Activated CD8-positive, alpha-beta T cell treated with anti-CD3 and anti-CD28 coated beads for 36 hours (primary cell): Measurements from ENCODE around the gene WNT10A. TPM values are rescaled to one million over a fixed set of nuclear protein-coding genes. Genes with fewer than 3 reads are reported as not detected.

Experiments
- ATAC-seq: fragments of 200-7000 bp; cut with Tn5 transposase; one replicate; pipeline ENCODE4 v1.10.0; 2021; ENCODE audit warnings: mild to moderate bottlenecking, moderate library complexity
- CTCF ChIA-PET: fragments of 350-600 bp; sonication (Branson Sonifier 250); formaldehyde crosslinking; loops from one replicate; lab custom pipeline; 2021; ENCODE audit warnings: antibody characterized with exemption; lab: Charles Lee
- POLR2A ChIA-PET: fragments of 350-600 bp; sonication (Branson Sonifier 250); formaldehyde crosslinking; loops from one replicate; lab custom pipeline; 2021; ENCODE audit warnings: antibody characterized with exemption; lab: Charles Lee
- DNase-seq: peaks from one replicate; pipeline ENCODE4 v3.0.0-alpha.2; 2020
- H3K27ac Mint-ChIP-seq: one replicate; pipeline ENCODE4 v1.8.0; 2021; ENCODE audit warnings: mild to moderate bottlenecking, mixed read lengths
- H3K27me3 Mint-ChIP-seq: one replicate; pipeline ENCODE4 v1.8.0; 2021; ENCODE audit warnings: mixed read lengths
- H3K36me3 Mint-ChIP-seq: one replicate; pipeline ENCODE4 v1.8.0; 2021; ENCODE audit warnings: low read depth, mixed read lengths
- H3K4me1 Mint-ChIP-seq: one replicate; pipeline ENCODE4 v1.8.0; 2021; ENCODE audit warnings: low read depth, mixed read lengths
- H3K4me3 Mint-ChIP-seq: one replicate; pipeline ENCODE4 v1.8.0; 2021; ENCODE audit warnings: mild to moderate bottlenecking, moderate library complexity, mixed read lengths
- H3K9me3 Mint-ChIP-seq: one replicate; pipeline ENCODE4 v1.8.0; 2021; ENCODE audit warnings: mixed read lengths
- CTCF ChIP-seq: fragments of 200-600 bp; IDR thresholded peaks from one replicate; pipeline ENCODE4 v1.8.0; 2022; ENCODE audit warnings: antibody characterized with exemption, mild to moderate bottlenecking
- intact Hi-C: fragments of 100-400 bp; cut with micrococcal nuclease; formaldehyde crosslinking; loops from one replicate; pipeline ENCODE4 v1.10.0; 2022
- total RNA-seq, 2 experiments: library from RNA; stranded (reverse); gene quantifications; one replicate each; pipeline ENCODE4 v1.2.3, GENCODE V29; 2021

Gene WNT10A
- total RNA-seq, 2 experiments from 2014 or later = 27.9 to 29.2 TPM

GRCh38 chr2:218881744-218882460 is 1.2 kb downstream of the WNT10A start:
- H3K27me3 Mint-ChIP-seq = peaks cover 12% of the 10 kb centered on the region
- no peak for ATAC-seq
- no peak overlapping the region for H3K27ac Mint-ChIP-seq
- CTCF ChIA-PET = interaction anchor here (1.0 to 23.0 kb wide), 4 partner anchors 8 to 99 kb away, joined by 3 to 1101 read pairs (median 12); no protein-coding TSS in a partner anchor
- H3K4me1 Mint-ChIP-seq = peaks cover 61% of the 10 kb centered on the region
- TF ChIP-seq CTCF = no peak
- peaks cover 15% of the 10 kb centered on the region for H3K36me3 Mint-ChIP-seq
- peak overlapping the region; percentile 61 for H3K4me3 Mint-ChIP-seq
- H3K9me3 Mint-ChIP-seq = no peaks in the 10 kb centered on the region
- intact Hi-C loops = no loop called here
- POLR2A ChIA-PET = interaction anchor here (0.6 to 16.8 kb wide), 3 partner anchors 13 to 171 kb away, joined by 3 to 284 read pairs (median 3); partner anchors contain the start of gene TTLL4
- DNase-seq = no peak

DNA sequence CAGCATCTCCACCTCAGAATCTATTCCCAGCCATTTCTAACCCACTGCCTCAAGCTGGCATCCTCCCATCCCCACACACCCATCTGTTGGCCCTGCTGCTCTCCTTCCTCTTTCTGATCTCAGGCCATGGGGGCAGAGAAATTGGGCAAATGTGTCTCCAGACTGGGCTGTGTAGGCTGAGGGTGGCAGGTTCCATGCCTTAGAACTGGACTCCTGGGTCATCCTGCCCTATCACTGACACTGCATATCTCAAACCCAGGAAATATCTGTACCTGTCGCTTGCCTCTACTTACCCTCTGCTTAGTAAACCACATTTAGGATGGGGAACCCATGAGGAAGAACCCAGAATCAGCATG is 1.8 kb downstream of the WNT10A start:
- Mint-ChIP-seq H3K27me3 (peaks cover 12% of the 10 kb centered on the region), H3K27ac (no peak overlapping the region), H3K4me1 (peaks cover 55% of the 10 kb centered on the region), H3K36me3 (peaks cover 15% of the 10 kb centered on the region), H3K9me3 (no peaks in the 10 kb centered on the region), H3K4me3 (peak overlapping the region; percentile 61)
- no peak for TF ChIP-seq CTCF
- intact Hi-C loops = no loop called here
- CTCF ChIA-PET = interaction anchor here (1.0 to 23.0 kb wide), 3 partner anchors 9 to 30 kb away, joined by 3 to 1101 read pairs (median 7); no protein-coding TSS in a partner anchor
- DNase-seq = no peak
- no peak for ATAC-seq
- POLR2A ChIA-PET = interaction anchor here (1.0 to 16.8 kb wide), 2 partner anchors 13 to 172 kb away, joined by 3 to 284 read pairs; partner anchors contain the start of gene TTLL4

DNA sequence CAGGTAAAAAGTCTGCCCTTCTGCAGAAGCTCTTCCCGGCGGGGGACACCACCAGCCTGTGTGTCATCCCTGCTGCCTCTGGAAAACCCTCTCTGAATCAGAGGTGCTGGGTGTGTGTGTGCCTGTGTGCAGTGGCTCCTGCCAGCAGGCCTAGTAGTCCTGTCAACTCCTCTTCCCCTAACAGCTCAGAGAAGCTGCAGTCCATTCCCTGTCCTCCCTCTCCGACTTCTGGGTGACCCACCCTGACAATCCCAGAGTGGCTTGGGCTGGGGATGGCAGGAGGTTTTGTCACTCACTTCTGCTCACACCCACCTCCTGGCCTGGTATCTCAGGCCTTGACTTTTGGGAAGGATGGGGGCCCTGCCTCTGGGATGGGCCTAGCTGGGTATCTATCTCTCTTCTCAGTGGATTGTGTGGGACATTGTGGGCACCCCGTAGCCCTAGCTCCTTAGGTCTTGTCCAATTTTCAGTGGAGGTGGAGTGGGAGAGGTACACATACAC is 2.3 kb downstream of the WNT10A start:
- Mint-ChIP-seq H3K4me1 (peaks cover 55% of the 10 kb centered on the region), H3K27me3 (peaks cover 12% of the 10 kb centered on the region), H3K27ac (peak overlapping the region; percentile 47), H3K9me3 (no peaks in the 10 kb centered on the region), H3K4me3 (peak overlapping the region; percentile 61), H3K36me3 (peaks cover 15% of the 10 kb centered on the region)
- no peak for ATAC-seq
- ChIA-PET POLR2A (interaction anchor here (1.0 to 16.8 kb wide), 2 partner anchors 12 to 172 kb away, joined by 3 to 284 read pairs; partner anchors contain the start of gene TTLL4), CTCF (interaction anchor here (1.0 to 23.0 kb wide), 3 partner anchors 9 to 31 kb away, joined by 3 to 1101 read pairs (median 7); no protein-coding TSS in a partner anchor)
- intact Hi-C loops = no loop called here
- no peak for TF ChIP-seq CTCF
- peak; percentile 34 for DNase-seq

DNA sequence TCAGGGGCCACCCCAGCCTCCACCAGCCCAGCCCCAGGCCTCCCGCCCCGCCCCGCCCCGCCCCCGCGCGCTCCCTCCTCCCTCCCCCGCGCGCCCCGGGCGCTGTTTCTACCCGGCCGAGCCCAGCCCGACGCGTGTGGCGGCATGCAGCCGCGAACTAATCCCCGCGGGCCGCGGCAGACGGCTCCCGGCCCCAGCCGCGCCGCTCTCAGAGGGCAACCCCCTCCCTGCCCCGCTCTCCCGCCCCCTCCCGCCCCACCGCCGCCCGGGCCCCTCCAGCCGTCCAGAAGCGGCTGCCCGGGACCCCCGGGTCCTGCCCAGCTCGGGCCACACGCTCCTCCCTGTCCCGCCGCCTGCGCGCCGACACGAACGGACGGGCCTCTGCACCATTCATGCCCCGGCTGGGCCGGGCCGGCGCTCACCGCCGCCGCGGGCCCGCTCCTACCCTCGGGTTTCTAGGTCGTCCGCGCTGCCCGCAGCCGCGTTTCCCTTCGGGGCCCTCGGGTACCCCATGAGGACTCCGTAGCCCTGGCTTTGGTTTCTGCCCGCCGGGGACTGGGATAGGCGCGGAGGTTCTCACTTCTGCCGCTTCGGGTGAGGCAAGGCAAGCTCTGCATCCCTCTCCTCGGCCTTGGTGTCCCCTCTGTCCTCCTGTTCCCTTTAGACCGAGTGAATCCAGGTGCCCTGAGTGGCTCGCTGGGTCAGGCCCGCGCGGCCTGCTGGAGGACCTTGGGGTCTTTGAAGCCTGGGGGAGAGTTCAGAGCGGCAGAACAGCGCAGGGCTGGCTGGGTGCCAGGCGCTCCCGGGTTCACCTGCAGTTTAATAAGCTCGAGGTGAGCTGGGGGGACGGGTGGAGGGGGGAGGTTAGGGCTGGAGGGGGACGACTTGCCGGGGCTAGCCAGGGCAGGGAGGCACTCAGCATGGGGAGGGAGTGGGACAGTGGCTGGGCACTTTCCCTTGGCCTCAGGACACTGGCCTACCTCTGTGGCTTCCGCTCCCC is 3.1 kb downstream of the WNT10A start:
- DNase-seq = peak; percentile 30
- intact Hi-C loops = no loop called here
- Mint-ChIP-seq H3K36me3 (peaks cover 15% of the 10 kb centered on the region), H3K4me1 (peaks cover 51% of the 10 kb centered on the region), H3K27ac (peak overlapping the region; percentile 47), H3K9me3 (no peaks in the 10 kb centered on the region), H3K4me3 (peak overlapping the region; percentile 61), H3K27me3 (peaks cover 12% of the 10 kb centered on the region)
- ChIA-PET CTCF (interaction anchor here (1.7 to 23.0 kb wide), 3 partner anchors 5 to 31 kb away, joined by 7 to 1101 read pairs (median 1101); partner anchors contain the start of gene WNT10A), POLR2A (interaction anchor here (0.5 to 16.8 kb wide), 4 partner anchors 10 to 600 kb away, joined by 3 to 284 read pairs (median 6); no protein-coding TSS in a partner anchor)
- TF ChIP-seq CTCF = no peak
- no peak for ATAC-seq
